Measurements from ENCODE around the gene AR.

Gene AR

GRCh38 chrX:67543818-67544217, at the start of gene AR:
AR (plus strand) TSS chrX:67544021; CDS start chrX:67545147, 1,126 bp downstream.
- DNase-seq (ENCODE audit: low read depth in 2 of 2, low spot score in 1 of 2), result no peak

- DNase-seq (ENCODE audit: low read depth in 2 of 2, low spot score in 1 of 2), result no peak
These were observed 43.2 kb upstream of the AR start for GRCh38 chrX:67500617-67501016.

GRCh38 chrX:67503004-67503403, 40.8 kb upstream of the AR start:
- no peak for DNase-seq (ENCODE audit: low read depth in 2 of 2, low spot score in 1 of 2)

- DNase-seq (ENCODE audit: low read depth in 2 of 2, low spot score in 1 of 2), result no peak
These were observed 40.4 kb upstream of the AR start for GRCh38 chrX:67503453-67503852.

GRCh38 chrX:67520671-67521070, 23.1 kb upstream of the AR start:
- no peak for DNase-seq (ENCODE audit: low read depth in 2 of 2, low spot score in 1 of 2)

GRCh38 chrX:67523002-67523681, 20.7 kb upstream of the AR start:
- DNase-seq (ENCODE audit: low read depth in 2 of 2, low spot score in 1 of 2), result no peak

- DNase-seq (ENCODE audit: low read depth in 2 of 2, low spot score in 1 of 2), result no peak
These were observed 19.9 kb upstream of the AR start for GRCh38 chrX:67523932-67524331.

- no peak for DNase-seq (ENCODE audit: low read depth in 2 of 2, low spot score in 1 of 2)
These were observed 19.4 kb upstream of the AR start for GRCh38 chrX:67524428-67524827.

GRCh38 chrX:67524950-67525691, 18.7 kb upstream of the AR start:
- DNase-seq (ENCODE audit: low read depth in 2 of 2, low spot score in 1 of 2), result no peak

GRCh38 chrX:67536564-67536963, 7.3 kb upstream of the AR start:
- no peak for DNase-seq (ENCODE audit: low read depth in 2 of 2, low spot score in 1 of 2)

GRCh38 chrX:67538383-67538782, 5.4 kb upstream of the AR start:
- no peak for DNase-seq (ENCODE audit: low read depth in 2 of 2, low spot score in 1 of 2)

GRCh38 chrX:67544281-67545035, 637 bp downstream of the AR start:
- no peak for DNase-seq (ENCODE audit: low read depth in 2 of 2, low spot score in 1 of 2)

GRCh38 chrX:67545036-67545821, 1.4 kb downstream of the AR start:
- no peak for DNase-seq (ENCODE audit: low read depth in 2 of 2, low spot score in 1 of 2)

- DNase-seq (ENCODE audit: low read depth in 2 of 2, low spot score in 1 of 2), result no peak
These were observed 2.2 kb downstream of the AR start for GRCh38 chrX:67545893-67546495.

GRCh38 chrX:67546496-67547423, 2.9 kb downstream of the AR start:
- no peak for DNase-seq (ENCODE audit: low read depth in 2 of 2, low spot score in 1 of 2)

- DNase-seq (ENCODE audit: low read depth in 2 of 2, low spot score in 1 of 2), result no peak
These were observed 11.9 kb downstream of the AR start for GRCh38 chrX:67555578-67556203.

- no peak for DNase-seq (ENCODE audit: low read depth in 2 of 2, low spot score in 1 of 2)
These were observed 14.4 kb downstream of the AR start for GRCh38 chrX:67558267-67558666.

GRCh38 chrX:67563469-67564448, 19.9 kb downstream of the AR start:
- no peak for DNase-seq (ENCODE audit: low read depth in 2 of 2, low spot score in 1 of 2)

Measured in stimulated activated CD8-positive, alpha-beta memory T cell treated with anti-CD3 and anti-CD28 coated beads, Interleukin-4, amount 100 ng/mL, for 4 hours (primary cell).